ENCODE measurements around the gene IL12RB1. TPM values are rescaled to one million over a fixed set of nuclear protein-coding genes. Genes with fewer than 3 reads are reported as not detected.
A peak's percentile ranks its signal among the peaks of the same experiment; 100 is the strongest.

IL12RB1 gene
- polyA plus RNA-seq, 2 of the 4 experiments (the other 2 are of a cell fraction): not detected

GRCh38 chr19:18097217-18097992 is 10.7 kb upstream of the IL12RB1 start, which contains the start of gene MAST3:
TSS of gene MAST3 (plus strand) at chr19:18097778. CDS start at chr19:18097793, 15 bp downstream.
- POLR2A ChIA-PET: interaction anchor here (0.6 to 1.0 kb wide), 2 partner anchors 9 to 76 kb away, joined by 3 to 4 read pairs; no protein-coding TSS in a partner anchor
- CTCF ChIA-PET: interaction anchor here (0.9 kb wide), 1 partner anchor 25 kb away, joined by 4 read pairs; no protein-coding TSS in a partner anchor
- WGBS (ENCODE audit: missing lambda C conversion rate): 25% methylated on average over 13 of the region's 54 CpGs
- peak; percentile 95 to 98 for ATAC-seq
- Histone ChIP-seq H3K4me2 (peak within 1 kb of the TSS; percentile 86), H3K4me3 (peak within 1 kb of the TSS; percentile 52), H3K4me1 (peaks cover 6% of the 10 kb centered on the region; the same call in 1 of the 3 replicates), H3K27ac (peak within 1 kb of the TSS; percentile 54 to 76), H3K9me3 (no peaks in the 10 kb centered on the region)
- DNase-seq (ENCODE audit: low read depth in 1 of 2, low spot score in 1 of 2): peak; percentile 71 to 84
- TF ChIP-seq HMGXB4 (CRISPR knock-in tag; IDR thresholded peaks at IDR 0.05; ENCODE audit: borderline replicate concordance) (no peak), HOXB5 (CRISPR knock-in tag; IDR thresholded peaks at IDR 0.05) (no peak), BCL3 (IDR thresholded peaks at IDR 0.05) (no peak), HDAC2 (IDR thresholded peaks at IDR 0.05) (peak; percentile 32; the same call in 1 of the 2 replicates), RAD21 (conservative IDR thresholded peaks at IDR 0.05 in 1 of 2, IDR thresholded peaks at IDR 0.05 in 1 of 2) (no peak), HOXB13 (CRISPR knock-in tag; IDR thresholded peaks at IDR 0.05; ENCODE audit: low read depth) (no peak), CHD4 (IDR thresholded peaks at IDR 0.05; ENCODE audit: borderline replicate concordance) (peak; percentile 75; the same call in 1 of the 2 replicates), KDM1A (IDR thresholded peaks at IDR 0.05; ENCODE audit: low read depth) (peak; percentile 87; the same call in 1 of the 2 replicates), ATOH8 (CRISPR knock-in tag; IDR thresholded peaks at IDR 0.05; ENCODE audit: low read depth) (no peak), USF2 (IDR thresholded peaks at IDR 0.05) (0 out of 2 replicates have a peak, but pooled peaks have one; percentile 18), RFX5 (IDR thresholded peaks at IDR 0.05) (no peak)
- no peak for FAIRE-seq

- Histone ChIP-seq H3K4me1 (peaks cover 6% of the 10 kb centered on the region; the same call in 1 of the 3 replicates), H3K4me3 (no peak overlapping the region), H3K4me2 (no peak overlapping the region), H3K9me3 (no peaks in the 10 kb centered on the region), H3K27ac (no peak overlapping the region)
- POLR2A ChIA-PET: no interaction called here
- ATAC-seq (no peak), DNase-seq (ENCODE audit: low read depth in 1 of 2, low spot score in 1 of 2) (no peak), FAIRE-seq (no peak)
- no peak for TF ChIP-seq JUN (IDR thresholded peaks at IDR 0.05)
- TF ChIP-seq ZC3H11A (IDR thresholded peaks at IDR 0.05): no peak
- no peak for TF ChIP-seq E2F6 (IDR thresholded peaks at IDR 0.05; ENCODE audit: borderline replicate concordance, low read depth)
- TF ChIP-seq FOSB (CRISPR knock-in tag; IDR thresholded peaks at IDR 0.05): no peak
- TF ChIP-seq HOXB13 (CRISPR knock-in tag; IDR thresholded peaks at IDR 0.05; ENCODE audit: low read depth): no peak
- TF ChIP-seq ZSCAN20 (CRISPR knock-in tag; IDR thresholded peaks at IDR 0.05): no peak
- no peak for TF ChIP-seq CEBPB (IDR thresholded peaks at IDR 0.05)
- no peak for TF ChIP-seq EP300 (IDR thresholded peaks at IDR 0.05)
- no peak for TF ChIP-seq HOXB5 (CRISPR knock-in tag; IDR thresholded peaks at IDR 0.05)
- TF ChIP-seq HOXA7 (CRISPR knock-in tag; IDR thresholded peaks at IDR 0.05): no peak
- no peak for TF ChIP-seq POLR2AphosphoS2 (conservative IDR thresholded peaks at IDR 0.05; ENCODE audit: low read length)
- no peak for TF ChIP-seq NFE2L2 (conservative IDR thresholded peaks at IDR 0.05; ENCODE audit: low read length)
- no peak for TF ChIP-seq MAFK (IDR thresholded peaks at IDR 0.05; ENCODE audit: partially characterized antibody)
- TF ChIP-seq ZNF302 (CRISPR knock-in tag; IDR thresholded peaks at IDR 0.05): no peak
- no peak for TF ChIP-seq MAX (IDR thresholded peaks at IDR 0.05)
- no peak for TF ChIP-seq ZFP36 (IDR thresholded peaks at IDR 0.05; ENCODE audit: borderline replicate concordance, partially characterized antibody)
- no peak for TF ChIP-seq CBX8 (IDR thresholded peaks at IDR 0.05)
- WGBS (ENCODE audit: missing lambda C conversion rate): 93% methylated on average over 2 of the region's 2 CpGs
- CTCF ChIA-PET: no interaction called here
These were observed 9.5 kb upstream of the IL12RB1 start for GRCh38 chr19:18096258-18096657.

All from A549 (cell line).